BLaER1 (cell line): ENCODE data around the gene NRN1.

Experiments used
- H3K27ac ChIP-seq: shearing (Covaris generic); formaldehyde crosslinking; 2 replicates; pipeline ENCODE4 v1.8.1; 2022
- H3K27me3 ChIP-seq: shearing (Covaris generic); formaldehyde crosslinking; 2 replicates; pipeline ENCODE4 v1.8.1; 2022
- H3K36me3 ChIP-seq: shearing (Covaris generic); formaldehyde crosslinking; 2 replicates; pipeline ENCODE4 v1.8.1; 2022
- H3K4me1 ChIP-seq: shearing (Covaris generic); formaldehyde crosslinking; 2 replicates; pipeline ENCODE4 v1.8.1; 2022
- H3K4me2 ChIP-seq: shearing (Covaris generic); formaldehyde crosslinking; 2 replicates; pipeline ENCODE4 v1.8.1; 2022
- H3K4me3 ChIP-seq: shearing (Covaris generic); formaldehyde crosslinking; 2 replicates; pipeline ENCODE4 v1.8.1; 2022
- H3K9ac ChIP-seq: shearing (Covaris generic); formaldehyde crosslinking; 2 replicates; pipeline ENCODE4 v1.8.1; 2022
- H3K9me3 ChIP-seq: shearing (Covaris generic); formaldehyde crosslinking; 2 replicates; pipeline ENCODE4 v1.8.1; 2022
- H4K20me1 ChIP-seq: shearing (Covaris generic); formaldehyde crosslinking; 2 replicates; pipeline ENCODE4 v1.8.1; 2022
- Cebpa-rat ChIP-seq: shearing (Covaris generic); IDR thresholded peaks from 2 replicates; pipeline ENCODE4 v1.8.1; 2022

The NRN1 gene

DNA sequence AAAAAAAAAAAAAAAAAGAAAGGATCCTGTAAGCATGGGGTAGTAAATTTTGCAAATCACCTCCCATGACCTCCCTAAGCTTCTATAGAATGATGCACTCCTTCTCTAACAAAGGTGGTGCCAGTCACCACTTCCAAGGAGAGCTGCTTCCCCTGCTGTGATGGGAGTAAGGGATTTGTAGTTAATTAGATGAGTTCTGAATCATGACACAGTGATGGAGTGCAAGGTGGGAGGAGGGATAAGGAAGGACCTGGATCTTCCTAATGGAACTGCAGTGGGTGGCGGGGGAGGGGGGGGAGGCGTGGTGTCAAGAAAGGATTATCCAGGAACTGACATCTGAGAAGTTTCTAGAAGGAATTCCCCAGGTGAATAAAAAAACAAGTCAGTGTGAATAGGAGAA, 47.8 kb downstream of the NRN1 start:
- no peak for TF ChIP-seq Cebpa-rat
- no peak overlapping the region for H3K27ac ChIP-seq

DNA sequence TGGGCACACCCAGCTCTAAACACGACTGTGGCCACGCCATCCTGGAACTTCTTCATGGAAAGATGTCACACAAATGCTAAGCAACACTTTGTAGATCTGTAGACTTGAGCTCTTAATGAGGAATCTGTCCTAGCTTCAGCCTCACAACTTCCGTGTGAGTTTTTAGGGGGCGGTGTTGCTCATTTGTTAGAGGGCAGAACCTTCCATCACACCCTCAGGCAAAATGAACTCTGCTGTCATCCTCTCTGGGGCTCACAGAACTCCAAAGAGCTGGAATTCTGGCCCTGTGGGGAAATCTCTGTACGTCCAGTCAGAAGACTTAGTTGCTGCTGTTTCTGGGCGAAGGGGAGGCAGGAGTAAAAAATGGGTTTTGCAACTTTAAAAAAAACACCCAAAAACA, 49.8 kb downstream of the NRN1 start:
- Histone ChIP-seq H3K36me3 (no peaks in the 10 kb centered on the region), H3K9me3 (no peaks in the 10 kb centered on the region), H3K27me3 (no peaks in the 10 kb centered on the region), H3K9ac (no peak overlapping the region), H3K4me3 (no peak overlapping the region), H4K20me1 (no peaks in the 10 kb centered on the region), H3K4me2 (no peak overlapping the region), H3K27ac (no peak overlapping the region), H3K4me1 (no peaks in the 10 kb centered on the region)
- no peak for TF ChIP-seq Cebpa-rat

More for the DNA sequence above, 47.8 kb downstream of the NRN1 start:
- Histone ChIP-seq H3K4me1 (no peaks in the 10 kb centered on the region), H3K4me2 (no peak overlapping the region), H3K9ac (no peak overlapping the region), H3K27me3 (no peaks in the 10 kb centered on the region), H3K4me3 (no peak overlapping the region), H3K36me3 (no peaks in the 10 kb centered on the region), H3K9me3 (no peaks in the 10 kb centered on the region), H4K20me1 (no peaks in the 10 kb centered on the region)

DNA sequence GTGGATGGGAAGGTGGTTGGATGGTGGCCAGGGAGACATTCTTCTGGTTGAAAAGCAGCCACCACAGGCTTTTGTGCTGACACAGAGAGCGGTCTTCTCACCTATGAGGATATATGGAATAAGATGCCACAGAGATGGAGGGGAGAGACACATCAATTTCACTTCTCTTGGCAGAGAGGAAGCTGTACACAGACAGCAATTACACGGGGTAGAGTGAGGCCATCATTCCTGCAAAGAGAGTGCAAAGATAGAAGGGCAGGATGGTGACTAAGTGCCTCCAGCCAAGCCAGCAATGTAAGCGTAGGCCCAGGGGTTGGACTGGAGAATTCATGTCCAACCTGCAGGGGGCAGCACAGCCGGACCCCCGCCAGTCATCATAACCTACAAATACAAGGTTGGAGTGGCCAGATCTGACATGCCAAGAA, 56.4 kb downstream of the NRN1 start:
- Histone ChIP-seq H3K27ac (no peak overlapping the region), H3K9ac (no peak overlapping the region), H4K20me1 (no peaks in the 10 kb centered on the region), H3K9me3 (no peaks in the 10 kb centered on the region), H3K36me3 (no peaks in the 10 kb centered on the region), H3K27me3 (no peaks in the 10 kb centered on the region), H3K4me1 (no peaks in the 10 kb centered on the region), H3K4me2 (no peak overlapping the region), H3K4me3 (no peak overlapping the region)
- no peak for TF ChIP-seq Cebpa-rat
